Measurements from ENCODE around the gene PIGT. TPM values are rescaled to one million over a fixed set of nuclear protein-coding genes. Genes with fewer than 3 reads are reported as not detected.

PIGT gene
- total and polyA plus RNA-seq, 8 donors: 22.6 to 137 (median 58.8) TPM

DNA sequence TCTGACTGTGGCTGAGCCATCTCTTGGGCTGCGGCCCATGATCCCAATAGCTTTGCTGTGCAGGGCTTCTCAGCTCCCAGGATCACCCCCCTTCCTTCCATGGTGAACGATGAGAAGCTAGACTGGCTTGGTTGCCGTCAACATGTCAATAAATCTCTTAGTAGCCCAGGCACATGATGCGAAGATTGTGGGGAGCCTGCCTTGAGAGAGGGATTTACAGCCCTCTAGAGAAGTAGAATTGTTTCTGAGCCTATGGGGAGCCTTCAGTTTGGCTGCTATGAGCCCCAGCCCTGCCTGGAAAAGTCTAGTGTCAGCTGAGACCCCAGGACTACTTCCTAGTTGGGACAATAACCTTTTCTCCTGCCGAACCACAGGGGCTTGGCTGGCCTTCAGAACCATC lies 3.3 kb upstream of the PIGT start:
- intact Hi-C loops (cut with DNase I; ENCODE audit: low total_unique reads): no loop called here
- no peak overlapping the region for H3K27ac ChIP-seq
- TF ChIP-seq, protein P1, sequence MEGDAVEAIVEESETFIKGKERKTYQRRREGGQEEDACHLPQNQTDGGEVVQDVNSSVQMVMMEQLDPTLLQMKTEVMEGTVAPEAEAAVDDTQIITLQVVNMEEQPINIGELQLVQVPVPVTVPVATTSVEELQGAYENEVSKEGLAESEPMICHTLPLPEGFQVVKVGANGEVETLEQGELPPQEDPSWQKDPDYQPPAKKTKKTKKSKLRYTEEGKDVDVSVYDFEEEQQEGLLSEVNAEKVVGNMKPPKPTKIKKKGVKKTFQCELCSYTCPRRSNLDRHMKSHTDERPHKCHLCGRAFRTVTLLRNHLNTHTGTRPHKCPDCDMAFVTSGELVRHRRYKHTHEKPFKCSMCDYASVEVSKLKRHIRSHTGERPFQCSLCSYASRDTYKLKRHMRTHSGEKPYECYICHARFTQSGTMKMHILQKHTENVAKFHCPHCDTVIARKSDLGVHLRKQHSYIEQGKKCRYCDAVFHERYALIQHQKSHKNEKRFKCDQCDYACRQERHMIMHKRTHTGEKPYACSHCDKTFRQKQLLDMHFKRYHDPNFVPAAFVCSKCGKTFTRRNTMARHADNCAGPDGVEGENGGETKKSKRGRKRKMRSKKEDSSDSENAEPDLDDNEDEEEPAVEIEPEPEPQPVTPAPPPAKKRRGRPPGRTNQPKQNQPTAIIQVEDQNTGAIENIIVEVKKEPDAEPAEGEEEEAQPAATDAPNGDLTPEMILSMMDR (IDR thresholded peaks at IDR 0.05): no peak
- no peak for TF ChIP-seq EP300 (IDR thresholded peaks at IDR 0.05)
- TF ChIP-seq POLR2A (IDR thresholded peaks at IDR 0.05): no peak
- no peak for TF ChIP-seq POLR2AphosphoS5 (IDR thresholded peaks at IDR 0.05)

DNA sequence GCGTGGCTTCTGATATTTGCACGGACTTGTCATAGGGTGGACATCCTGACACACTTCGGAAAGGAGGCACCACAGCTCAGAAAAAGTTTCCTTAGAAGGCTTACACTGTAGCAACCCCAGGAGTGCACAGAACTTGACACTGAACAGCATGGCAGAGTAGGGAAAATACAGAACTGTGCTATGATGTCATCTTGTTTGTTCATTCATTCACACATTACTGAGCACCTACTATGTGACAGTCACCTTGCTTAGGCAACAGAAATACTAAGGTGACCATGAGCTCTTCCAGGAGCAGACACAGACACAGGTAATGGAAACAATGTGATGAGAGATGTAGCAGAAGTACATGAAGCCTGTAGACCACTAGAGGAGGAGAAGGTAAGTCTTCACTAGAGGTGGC lies 2.5 kb upstream of the PIGT start:
- 70 to 79% (median 75%) methylated on average over 3 of the region's 3 CpGs for WGBS, 5 donors
- TF ChIP-seq POLR2AphosphoS5 (IDR thresholded peaks at IDR 0.05): no peak
- TF ChIP-seq EP300 (IDR thresholded peaks at IDR 0.05): no peak
- no peak for TF ChIP-seq POLR2A (IDR thresholded peaks at IDR 0.05)
- TF ChIP-seq, protein P1 (IDR thresholded peaks at IDR 0.05): no peak
- Histone ChIP-seq H3K36me3 (peaks cover 21 to 44% (median 35%) of the 10 kb centered on the region in 4 donors), H3K4me1 (peaks cover 20 to 38% (median 30%) of the 10 kb centered on the region in 4 donors), H3K27me3 (no peaks in the 10 kb centered on the region), H3K4me3 (no peak overlapping the region), H3K9me3 (no peaks in the 10 kb centered on the region), H3K27ac (no peak overlapping the region)
- intact Hi-C loops (cut with DNase I; ENCODE audit: low total_unique reads): no loop called here
- no peak for DNase-seq

More for the DNA sequence above, 3.3 kb upstream of the PIGT start:
- Histone ChIP-seq H3K36me3 (peaks cover 21 to 42% (median 34%) of the 10 kb centered on the region in 4 donors), H3K27me3 (no peaks in the 10 kb centered on the region), H3K4me3 (no peak overlapping the region), H3K9me3 (no peaks in the 10 kb centered on the region), H3K4me1 (peaks cover 20 to 40% (median 30%) of the 10 kb centered on the region in 4 donors)
- WGBS, 5 donors: 78 to 87% (median 82%) methylated on average over 5 of the region's 5 CpGs
- no peak for DNase-seq

DNA sequence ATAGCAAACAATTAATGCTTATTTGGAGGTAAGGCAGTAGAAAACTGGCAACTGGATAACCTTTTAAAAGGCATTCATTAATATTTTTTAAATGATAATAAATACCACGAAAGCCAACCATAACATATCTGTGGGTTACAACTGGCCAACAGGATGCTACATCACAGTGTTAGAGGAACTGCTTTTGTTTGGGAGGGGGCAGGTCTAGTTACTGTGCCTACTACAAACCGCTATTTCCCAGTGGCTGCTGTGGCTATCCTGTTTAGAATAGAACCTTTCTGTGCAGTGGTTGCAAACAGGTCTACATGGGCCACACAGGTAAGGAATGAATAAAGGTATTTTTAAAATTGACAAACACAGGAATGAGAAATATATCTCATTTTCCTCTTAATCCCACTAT lies 976 bp downstream of the PIGT start:
- no peaks in the 10 kb centered on the region for H3K27me3 ChIP-seq
- WGBS, 5 donors: 48 to 76% (median 65%) methylated on average over 2 of the region's 2 CpGs
- peak overlapping the region in 4 of 5 donors; percentile 88 to 91 (median 90) for H3K27ac ChIP-seq
- no peak for DNase-seq
- intact Hi-C loops (cut with DNase I; ENCODE audit: low total_unique reads): no loop called here
- H3K9me3 ChIP-seq: no peaks in the 10 kb centered on the region
- H3K36me3 ChIP-seq: peaks cover 28 to 42% (median 35%) of the 10 kb centered on the region in 4 donors
- no peak for TF ChIP-seq EP300 (IDR thresholded peaks at IDR 0.05)
- TF ChIP-seq, protein P1 (IDR thresholded peaks at IDR 0.05): no peak
- no peak for TF ChIP-seq POLR2A (IDR thresholded peaks at IDR 0.05)
- no peak for TF ChIP-seq POLR2AphosphoS5 (IDR thresholded peaks at IDR 0.05)
- H3K4me3 ChIP-seq: peak overlapping the region; percentile 81 to 97 (median 85)
- H3K4me1 ChIP-seq: peaks cover 36 to 48% (median 43%) of the 10 kb centered on the region in 4 donors

DNA sequence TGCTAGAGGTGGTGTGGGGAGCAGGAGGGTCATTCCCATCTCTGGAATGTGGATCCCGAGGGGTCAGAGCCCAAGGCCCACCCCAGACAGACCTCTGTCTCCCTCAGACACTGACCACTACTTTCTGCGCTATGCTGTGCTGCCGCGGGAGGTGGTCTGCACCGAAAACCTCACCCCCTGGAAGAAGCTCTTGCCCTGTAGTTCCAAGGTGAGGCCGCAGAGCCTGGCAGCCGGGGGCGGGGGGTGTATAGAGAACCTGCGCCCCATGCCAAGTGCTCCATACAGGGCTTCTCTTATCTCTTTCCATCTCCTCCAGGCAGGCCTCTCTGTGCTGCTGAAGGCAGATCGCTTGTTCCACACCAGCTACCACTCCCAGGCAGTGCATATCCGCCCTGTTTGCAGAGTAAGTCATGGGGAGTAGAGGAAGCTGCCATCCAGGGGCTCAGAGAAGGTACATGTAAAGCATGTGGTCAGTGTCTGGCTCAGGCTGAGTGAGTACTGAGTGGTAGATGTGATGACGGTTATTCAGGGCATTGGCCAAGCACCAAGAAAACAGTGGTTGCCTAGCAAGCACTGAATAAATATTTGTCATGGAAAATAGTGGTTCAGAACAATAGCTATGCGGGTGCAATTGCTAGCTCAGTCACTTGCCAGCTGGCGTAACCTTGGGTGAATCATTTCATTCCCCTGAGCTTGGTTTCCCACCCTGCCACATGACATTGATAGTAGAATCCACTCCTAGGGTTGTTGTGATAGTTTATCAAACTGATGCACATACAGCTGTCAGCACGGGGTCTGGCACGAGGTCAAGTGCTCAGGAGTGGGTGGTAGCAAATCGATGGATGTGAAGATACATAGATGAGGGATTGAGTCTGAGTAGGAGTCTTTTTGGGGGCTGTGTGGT lies 3.5 kb downstream of the PIGT start:
- intact Hi-C loops (cut with DNase I; ENCODE audit: low total_unique reads): loop anchor here (5.0 kb wide), 1 partner anchor 52 kb away; no protein-coding TSS in a partner anchor
- Histone ChIP-seq H3K36me3 (peaks cover 45 to 63% (median 56%) of the 10 kb centered on the region in 4 donors), H3K27me3 (no peaks in the 10 kb centered on the region), H3K4me3 (no peak overlapping the region), H3K27ac (peak overlapping the region; percentile 74 to 85 (median 80)), H3K9me3 (no peaks in the 10 kb centered on the region), H3K4me1 (peaks cover 36 to 48% (median 43%) of the 10 kb centered on the region in 4 donors)
- 41 to 57% (median 47%) methylated on average over 13 to 17 of the region's 17 CpGs for WGBS, 5 donors
- DNase-seq: peak; percentile 83 to 90
- TF ChIP-seq POLR2A (IDR thresholded peaks at IDR 0.05) (no peak), POLR2AphosphoS5 (IDR thresholded peaks at IDR 0.05) (peak; percentile 8 to 89 (median 88))

All from stomach (tissue), 9 donors.